GM19023 (cell line): Measurements from ENCODE around the gene ZBTB26.

Source experiments
- ATAC-seq: cut with Tn5 transposase; IDR thresholded peaks from one replicate; pipeline ENCODE4 v1.9.1; 2021; ENCODE audit warnings: mild to moderate bottlenecking, moderate library complexity; ENCODE audit not compliant: unreplicated experiment

The ZBTB26 gene, protein sequence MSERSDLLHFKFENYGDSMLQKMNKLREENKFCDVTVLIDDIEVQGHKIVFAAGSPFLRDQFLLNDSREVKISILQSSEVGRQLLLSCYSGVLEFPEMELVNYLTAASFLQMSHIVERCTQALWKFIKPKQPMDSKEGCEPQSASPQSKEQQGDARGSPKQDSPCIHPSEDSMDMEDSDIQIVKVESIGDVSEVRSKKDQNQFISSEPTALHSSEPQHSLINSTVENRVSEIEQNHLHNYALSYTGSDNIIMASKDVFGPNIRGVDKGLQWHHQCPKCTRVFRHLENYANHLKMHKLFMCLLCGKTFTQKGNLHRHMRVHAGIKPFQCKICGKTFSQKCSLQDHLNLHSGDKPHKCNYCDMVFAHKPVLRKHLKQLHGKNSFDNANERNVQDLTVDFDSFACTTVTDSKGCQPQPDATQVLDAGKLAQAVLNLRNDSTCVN

DNA sequence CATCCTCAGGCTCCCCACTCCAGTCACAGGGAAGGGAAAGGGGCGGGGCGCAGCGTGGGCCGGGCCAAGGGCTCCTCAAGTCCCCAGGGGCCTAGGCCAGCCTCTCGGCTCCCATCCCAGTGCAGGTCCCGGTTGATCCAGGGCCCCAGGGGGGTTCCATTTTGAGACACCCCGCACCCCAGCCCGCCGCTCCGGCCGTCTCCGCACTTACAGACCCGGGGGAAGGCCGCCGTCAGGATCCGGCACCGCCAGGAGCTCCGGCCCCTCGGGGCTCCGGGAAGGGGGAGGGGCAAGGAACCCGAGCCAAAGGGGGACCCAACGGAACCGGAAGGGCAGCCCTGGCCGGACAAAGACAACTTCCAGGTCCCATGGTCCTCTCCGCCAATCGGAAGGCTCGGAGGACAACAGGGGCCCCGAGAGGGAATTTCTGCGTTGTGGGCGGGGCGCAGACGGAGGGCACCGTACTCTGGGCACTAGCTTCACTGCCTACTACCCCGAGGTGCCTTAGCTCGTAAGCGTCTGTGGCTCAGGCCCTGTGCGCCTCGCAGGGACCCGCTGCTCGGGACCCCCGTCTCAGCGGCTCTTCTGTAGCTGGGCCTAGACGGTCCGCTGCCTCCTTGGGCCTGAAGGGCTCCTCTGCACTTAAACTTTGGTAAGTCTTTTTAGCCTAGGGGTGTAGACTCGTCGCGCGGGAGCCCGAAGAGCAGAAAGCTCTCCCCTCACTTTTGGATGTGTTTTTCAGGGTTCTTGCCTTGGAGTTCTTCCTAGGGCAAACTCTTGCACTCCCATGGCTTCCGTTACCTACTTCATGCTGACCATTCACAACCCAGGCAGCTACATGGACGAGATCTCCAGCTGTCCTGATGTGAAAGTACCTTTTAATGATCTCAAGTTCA, at the start of gene ZBTB26:
TSS of gene ZBTB26 (minus strand) at position 287 of the 896 bp plus-strand sequence. CDS start 11,578 bp downstream, outside the sequence.
- ATAC-seq = peak; percentile 98

DNA sequence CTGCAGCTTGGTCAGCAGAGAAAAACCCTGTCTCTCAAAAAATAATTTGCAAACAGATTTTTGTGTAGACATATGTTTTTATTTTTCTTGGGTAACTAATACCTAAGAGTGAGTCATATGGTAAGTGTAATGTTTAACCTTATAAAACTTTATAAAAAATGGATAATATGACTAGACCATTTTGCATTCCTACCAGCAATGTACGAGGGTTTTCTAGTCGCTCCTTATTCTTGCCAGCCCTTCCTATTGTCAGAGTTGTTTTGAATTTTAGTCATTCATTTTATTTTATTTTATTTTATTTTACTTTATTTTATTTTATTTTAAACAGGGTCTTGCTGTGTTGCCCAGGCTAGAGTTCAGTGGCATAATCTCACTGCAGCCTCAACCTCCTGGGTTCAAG, 47.3 kb upstream of the ZBTB26 start:
- ATAC-seq = no peak

DNA sequence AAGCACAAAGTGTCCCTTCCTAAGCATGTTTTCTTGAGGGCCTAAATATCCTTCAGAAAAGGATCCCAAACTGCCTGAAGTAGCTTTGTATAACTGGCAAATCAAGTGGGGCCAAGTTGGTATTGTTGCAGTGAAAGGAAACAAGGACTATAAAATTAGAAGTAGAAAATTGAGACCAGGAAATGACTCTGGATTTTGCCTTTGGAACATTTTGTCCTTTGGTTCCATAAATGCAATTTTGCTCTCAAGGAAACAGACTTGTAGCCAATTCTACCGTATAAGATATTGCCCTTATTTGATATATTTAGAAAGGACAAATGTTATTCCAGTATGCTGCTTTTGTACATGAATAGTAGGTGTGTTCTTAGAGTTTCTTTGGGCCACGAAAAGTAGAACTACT, 43.9 kb upstream of the ZBTB26 start:
- ATAC-seq = no peak

DNA sequence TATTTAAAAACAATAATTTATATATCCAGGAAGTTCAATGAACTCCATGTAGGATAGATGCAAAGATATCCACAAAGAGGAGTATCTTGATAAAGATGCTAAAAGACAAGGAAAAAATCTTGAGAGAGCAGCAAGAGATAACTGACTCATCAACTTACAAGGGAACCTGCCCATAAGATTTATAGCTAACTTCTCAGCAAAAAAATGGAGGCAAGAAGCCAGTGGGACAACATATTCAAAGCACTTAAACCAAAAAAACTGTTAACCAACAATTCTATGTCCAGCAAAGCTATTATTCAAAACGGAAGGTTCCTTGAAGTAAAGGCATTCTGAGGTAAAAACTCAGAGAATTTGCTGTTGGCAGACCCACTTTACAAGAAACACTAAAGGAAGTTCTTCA, 29.8 kb upstream of the ZBTB26 start:
- ATAC-seq = no peak

DNA sequence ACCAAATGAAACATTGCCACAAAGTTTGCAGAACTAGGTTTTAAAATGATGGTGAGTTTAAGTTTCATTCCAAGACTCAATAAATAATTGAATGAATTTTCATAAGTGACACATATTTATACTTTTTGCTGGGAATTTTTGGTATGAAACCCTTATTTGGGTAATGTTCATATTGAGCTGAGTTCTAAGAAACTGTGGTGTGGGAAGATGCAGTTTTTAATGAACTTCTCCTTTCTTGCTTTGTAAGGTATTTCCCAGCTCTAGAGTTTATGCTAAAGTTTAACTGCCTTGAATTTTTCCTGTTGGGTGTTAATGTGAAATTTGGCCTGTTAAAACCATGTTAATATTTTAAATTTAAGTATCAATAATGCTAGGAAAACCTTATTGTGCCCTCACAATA, 24.6 kb upstream of the ZBTB26 start:
- ATAC-seq = no peak

DNA sequence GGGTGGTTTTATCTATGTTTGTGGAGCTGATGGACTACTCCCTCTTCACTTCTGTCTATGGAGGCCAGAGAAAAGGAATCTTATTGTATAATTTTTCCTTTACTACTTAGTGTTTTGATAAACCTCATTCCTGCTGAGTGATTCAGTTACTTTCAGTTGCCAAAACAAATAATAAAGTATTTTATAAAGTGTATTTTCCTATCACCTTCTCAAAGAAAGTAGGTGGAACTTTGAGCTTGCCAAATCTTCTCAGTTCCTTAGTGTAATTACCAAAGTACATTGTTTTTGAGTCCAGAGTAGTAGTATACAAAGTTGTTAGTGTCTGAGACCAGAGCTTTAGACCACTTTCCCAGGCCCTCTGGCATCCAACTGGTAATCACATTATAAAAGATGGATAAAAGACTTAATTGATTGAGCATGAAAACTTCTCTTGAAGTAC, 23.0 kb upstream of the ZBTB26 start:
- no peak for ATAC-seq

DNA sequence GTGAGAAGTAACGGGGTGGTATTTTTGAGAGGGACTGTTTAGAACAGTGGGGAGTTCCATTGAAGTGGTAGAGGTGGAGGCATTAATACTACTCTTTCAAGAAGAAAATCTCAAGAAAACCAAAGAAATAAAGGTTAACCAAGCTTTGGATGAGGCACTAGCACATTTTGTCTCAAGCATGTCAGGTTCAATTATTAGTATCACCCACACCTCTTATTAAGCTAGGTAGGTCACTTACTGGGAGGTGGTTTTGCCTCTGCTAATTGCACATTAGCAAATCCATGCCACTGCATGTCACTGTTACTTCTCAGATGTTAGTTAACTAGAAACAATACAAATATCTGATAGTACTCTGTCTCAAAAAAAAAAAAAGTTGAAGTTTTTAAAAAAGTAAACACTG, 19.7 kb upstream of the ZBTB26 start:
- no peak for ATAC-seq

DNA sequence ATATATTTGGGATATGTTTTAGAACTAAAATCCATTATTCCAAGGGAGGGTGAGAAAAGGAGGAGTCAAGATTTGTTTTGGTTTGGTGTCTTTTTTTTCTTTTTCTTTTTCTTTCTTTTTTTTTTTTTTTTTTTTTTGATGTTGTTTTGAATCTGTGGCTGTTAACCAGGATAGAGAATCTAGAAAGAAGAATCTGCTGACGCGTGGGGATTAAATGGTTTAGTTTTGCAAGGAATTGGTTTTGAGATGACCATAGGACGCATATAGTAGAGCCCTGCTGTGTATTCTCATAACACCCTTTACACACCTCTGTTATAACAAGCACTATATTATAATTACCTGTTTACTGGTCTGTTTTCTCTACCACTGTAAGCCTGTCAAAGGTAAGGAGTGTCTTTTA, 19.0 kb upstream of the ZBTB26 start:
- ATAC-seq = no peak

DNA sequence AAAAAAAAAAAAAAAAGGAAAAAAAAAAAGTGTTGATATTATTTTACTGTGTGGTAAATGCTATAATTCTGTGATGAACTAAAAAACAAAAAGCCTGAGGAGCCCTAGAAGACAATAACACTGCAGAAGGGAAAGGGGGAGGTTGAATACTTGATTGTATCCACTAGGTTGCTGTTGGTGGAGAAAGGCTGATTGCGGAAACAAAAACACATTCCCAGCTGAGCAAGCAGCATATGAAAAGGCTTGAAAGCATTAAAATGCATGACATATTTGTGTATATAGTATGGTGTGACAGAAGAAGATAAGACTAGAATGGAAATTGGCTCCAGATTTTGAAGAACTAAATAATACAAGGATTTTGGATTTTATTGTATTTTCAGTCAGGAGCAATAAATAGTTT, 18.4 kb upstream of the ZBTB26 start:
- no peak for ATAC-seq

DNA sequence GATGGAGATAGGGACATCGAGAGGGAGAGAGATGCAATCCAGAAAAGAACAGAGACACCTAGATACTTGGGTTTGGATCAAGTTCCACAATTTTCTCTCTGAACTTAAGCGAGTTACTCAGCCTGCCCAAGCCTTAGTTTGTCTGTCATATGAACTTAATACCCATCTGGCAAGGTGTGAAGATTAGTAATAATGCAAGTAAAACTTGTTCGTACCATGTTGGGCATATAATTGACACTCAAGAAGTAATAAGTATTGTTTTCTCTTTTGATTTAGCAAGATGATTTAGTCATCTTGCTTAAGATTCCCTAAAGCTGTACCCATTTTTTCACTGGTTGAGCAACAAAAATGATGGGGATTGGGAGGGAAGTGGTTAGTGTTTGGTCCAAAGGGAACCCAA, 17.0 kb upstream of the ZBTB26 start:
- ATAC-seq = no peak

DNA sequence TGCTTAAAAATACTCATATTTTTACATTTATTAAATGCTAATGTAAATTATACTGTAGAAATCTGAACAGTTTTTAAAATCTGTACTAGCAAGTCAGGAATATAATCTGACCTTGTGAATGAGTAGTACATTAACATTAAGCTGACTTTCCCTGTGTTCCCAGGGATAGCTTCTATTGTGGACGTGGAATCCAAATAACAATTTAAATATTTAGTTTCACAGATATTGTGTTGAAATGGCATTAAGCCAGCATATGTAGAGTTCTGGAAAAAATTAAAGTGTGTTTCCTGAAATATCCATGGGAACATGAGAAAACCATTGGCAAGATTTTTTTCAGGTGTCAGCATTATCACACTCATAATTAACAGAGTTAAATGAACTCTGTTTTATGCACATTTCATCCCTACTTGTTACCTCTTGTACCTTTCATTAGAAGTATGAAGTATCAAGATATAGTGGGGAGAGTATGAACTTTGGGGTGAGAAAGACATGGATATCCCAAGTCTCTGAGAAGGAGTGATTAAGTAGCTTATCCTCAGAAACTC, 15.2 kb upstream of the ZBTB26 start:
- no peak for ATAC-seq

DNA sequence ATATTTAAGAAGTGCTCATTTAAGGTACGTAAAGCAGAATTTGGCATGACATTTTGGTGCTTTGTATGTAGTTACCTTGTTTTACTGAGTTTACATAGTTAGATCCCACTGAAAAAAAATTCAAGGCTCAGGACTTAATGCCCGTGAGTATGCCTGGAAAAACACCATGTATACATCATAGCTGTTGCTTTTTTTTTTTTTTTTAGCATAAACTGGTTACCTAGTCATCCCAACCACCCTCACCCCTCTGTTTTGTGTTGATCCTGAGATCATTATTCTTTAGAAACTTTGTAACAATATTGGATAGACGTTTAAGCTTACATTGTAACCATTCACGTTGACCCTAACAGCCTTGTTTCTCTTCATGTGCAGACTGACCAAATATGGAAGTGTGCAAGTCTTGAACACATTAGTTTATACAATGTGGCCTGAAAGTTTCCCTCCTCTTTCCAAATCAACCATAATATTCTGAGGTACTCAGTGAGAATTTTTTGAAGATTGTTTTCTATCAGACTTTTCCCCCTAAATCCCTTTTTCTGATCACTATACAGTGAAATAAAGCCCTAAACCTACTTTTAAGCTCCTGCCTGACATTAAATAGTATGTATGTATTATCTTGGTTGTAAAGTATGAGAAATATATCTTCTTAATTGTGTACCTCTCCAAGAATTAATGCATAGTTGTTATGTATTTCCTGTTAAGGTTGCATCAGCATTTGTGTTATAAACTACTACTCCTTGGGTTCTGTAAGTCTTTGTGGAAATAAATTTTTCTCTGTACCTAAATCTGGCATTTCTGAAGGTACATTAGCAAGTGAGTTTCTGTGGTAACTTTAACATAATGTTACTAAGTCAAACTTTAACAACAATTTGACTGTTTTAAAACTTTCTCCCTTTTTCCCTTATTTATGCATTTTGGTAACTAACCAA, 13.9 kb upstream of the ZBTB26 start:
- no peak for ATAC-seq

DNA sequence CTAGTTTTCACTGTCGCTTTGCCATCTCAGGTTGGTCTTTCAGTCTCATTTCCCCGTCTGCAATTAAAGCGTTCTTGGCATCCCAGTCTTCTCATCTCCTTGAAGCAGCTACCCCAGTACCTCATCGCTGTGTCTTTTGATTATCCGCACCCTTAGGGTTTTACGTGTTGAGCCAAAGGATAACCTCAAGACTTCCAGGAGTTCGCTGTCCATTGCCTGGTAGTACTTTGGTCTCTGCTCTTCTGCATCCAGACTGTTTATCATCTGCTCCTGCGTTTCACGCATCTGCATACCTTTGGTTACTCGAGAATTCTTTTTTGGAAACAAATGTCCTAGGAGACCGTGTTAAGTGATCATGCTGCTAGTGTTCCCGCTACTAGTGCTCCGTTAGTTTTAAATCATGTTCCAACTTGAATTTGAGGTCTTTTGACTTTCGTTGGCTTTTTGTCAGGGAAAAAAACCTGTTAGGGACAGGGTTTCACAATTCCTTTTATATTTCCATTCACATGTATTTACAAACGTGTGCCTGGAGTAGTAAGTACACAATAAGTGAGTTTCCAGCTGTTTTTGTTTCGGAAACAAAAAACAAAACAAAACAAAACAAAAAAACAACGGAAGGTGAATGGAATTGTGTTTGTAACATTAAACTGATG, 10.4 kb upstream of the ZBTB26 start:
- ATAC-seq = no peak

DNA sequence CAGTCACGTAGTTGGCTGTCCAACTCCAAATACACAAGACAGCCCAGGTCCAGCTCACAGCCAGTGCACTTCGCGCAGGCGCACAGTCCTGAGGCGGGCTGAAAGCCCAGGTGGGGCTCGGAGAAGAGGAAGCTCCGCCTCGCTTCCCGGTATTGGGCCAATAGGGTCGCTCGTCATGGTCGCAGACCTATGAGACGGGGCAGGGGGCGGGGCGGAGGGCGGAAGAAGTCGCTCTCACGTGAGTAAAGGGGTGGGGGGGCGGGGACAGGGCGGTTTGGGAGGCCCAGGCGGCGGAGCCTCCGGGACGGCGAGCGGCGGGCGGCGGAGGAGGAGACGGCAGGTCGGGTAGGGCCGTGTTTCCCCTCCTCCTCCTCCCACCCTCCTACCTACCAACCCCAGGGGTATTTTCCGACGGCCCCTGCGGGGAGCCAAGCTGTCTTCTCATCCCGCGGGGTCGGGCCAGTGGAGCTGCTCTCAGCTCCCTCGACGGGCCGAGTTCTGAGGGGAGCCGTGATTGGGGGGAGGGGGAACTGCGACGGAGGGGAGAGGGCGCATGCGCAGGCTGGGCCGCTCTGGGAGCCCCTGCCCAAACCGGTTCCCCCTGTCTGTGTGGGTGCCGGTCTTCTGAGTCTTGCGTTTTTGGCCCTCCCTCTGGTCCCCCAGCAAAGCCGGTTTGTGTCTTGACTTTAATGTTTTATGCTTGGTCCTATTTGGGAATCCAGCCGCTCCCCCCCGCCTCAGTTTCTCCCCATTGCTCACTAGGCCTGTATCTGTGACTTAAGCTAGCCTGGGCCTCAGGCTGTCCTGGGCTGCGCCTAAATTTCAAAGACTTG, 9.7 kb upstream of the ZBTB26 start, which contains the start of gene RABGAP1:
TSS of gene RABGAP1 (plus strand) at position 272 of the 833 bp plus-strand sequence. CDS start 16,040 bp downstream, outside the sequence.
- ATAC-seq = peak; percentile 99

DNA sequence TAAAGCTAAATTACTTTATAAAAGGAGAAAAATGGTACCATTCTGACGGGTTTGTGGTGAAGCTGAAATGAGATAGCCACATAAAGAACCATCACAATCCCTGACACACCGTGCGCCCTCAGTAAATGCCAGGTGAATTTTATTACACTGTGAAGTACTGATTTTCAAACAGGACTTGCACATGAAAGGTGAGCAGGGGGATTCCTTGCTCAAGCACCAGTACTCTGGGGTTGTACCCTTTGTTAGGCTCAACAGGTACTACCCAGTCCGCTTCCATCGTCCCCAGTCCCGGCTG, 9.1 kb upstream of the ZBTB26 start:
- no peak for ATAC-seq

DNA sequence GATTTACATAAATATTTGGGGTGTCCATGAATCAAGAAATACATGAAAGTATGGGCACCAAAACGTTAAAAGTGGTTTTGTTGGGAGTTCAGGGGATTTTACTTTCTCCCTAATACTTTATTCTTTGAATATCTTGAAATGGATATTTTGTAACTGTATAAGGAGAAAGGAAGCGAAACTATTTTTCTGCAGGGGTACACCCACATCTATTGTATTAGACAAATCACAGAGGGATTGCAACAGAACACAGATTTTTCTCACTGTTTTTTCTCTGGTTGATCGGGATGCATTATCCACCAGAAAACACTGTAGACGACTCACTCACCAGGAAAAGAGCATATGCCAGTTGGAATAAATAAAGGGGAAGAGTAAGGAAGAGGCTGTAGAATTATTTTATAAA, 8.3 kb upstream of the ZBTB26 start:
- no peak for ATAC-seq

DNA sequence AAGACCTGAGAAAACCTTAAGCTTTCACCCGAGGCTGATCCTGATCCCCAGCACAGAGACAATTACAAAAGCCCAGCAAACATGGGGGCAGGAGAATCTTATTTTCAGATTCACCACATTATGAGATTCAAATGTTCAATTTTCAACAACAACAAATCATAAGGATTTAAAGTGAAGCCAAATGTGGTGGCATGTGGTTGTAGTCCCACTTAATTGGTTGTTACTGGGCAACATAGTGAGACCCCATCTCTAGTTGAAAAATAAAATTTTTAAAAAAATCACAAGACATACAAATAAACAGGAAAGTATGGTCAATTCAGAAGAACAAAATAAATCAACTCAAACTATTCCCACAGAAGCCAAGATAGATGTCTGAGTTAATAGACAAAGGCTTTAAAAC, 5.6 kb upstream of the ZBTB26 start:
- no peak for ATAC-seq

DNA sequence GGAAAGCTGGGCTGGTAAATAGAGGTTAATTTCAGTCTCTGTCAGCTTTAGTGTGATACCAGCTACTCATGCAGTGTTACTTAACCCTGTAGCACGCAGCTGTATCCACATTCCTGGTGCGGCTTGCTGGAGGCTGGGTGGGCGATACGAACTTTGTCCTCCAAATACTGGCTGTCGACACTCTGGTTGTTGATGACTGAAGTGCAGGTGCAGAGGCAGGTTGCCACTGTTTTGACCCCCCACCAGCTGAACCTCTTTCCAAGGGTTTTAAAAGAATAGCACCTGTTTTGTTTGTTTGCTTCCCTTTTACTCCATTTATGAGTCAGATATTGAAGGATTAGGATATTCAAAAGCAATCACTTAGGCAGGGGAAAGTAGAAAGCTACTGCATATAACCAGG, 5.2 kb upstream of the ZBTB26 start:
- no peak for ATAC-seq

DNA sequence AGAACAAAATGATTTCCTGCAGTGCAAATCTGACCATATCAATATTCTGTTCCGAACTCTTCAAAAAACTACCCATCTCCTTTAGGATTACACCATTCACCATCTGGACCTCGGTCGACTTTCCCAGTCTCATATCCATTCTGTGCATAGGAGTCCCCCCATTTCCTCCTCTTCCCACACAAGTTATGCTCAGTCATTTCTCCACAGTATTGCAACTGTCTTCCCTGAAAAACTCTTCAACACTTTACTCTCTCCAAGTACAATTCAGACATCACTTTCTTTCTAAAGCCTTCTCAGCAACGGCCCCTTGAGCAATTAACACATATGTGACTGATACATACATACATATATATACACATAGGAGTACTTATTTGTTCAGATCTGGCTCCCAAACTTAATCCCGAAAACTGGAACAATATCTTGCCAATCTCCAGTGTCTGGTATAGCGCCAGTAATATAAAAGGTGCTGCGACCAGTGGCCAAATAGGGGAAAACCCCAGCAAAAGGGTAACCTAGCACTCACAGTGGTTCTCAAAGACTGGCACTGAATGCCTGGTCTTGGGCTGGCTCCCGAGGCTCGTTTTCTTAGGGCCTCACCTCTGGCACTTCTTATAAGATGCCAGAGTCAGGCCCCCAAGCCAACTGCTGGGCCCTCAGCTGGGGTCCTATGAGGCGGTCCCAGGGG, 629 bp downstream of the ZBTB26 start:
- ATAC-seq = peak; percentile 14
